Measurements from ENCODE around the gene C4BPA.

Gene C4BPA

DNA sequence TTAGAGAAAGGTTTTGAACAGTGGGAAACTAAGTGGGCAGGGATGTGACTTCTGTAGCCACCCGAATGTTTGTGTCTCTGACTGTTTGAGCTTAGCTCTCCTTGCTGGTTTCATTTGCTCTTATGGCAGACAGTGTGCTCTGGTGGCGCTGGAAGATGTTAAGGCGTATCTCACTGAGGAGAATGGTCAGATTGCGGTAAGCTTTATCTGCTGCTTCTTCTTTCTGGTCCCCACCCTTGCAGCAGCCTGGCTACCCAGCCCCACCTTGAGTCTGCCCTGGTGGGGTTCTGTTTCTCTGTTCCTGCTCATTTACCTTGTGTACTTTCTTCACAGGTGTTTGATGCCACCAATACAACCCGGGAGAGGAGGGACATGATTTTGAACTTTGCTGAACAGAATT lies 41.0 kb upstream of the C4BPA start:
- H4K20me1 ChIP-seq (ENCODE audit: insufficient read depth, low read length, poor library complexity, severe bottlenecking), result no peaks in the 10 kb centered on the region
- H3K27me3 ChIP-seq (ENCODE audit: insufficient read depth, low read length, poor library complexity, severe bottlenecking), result no peaks in the 10 kb centered on the region

DNA sequence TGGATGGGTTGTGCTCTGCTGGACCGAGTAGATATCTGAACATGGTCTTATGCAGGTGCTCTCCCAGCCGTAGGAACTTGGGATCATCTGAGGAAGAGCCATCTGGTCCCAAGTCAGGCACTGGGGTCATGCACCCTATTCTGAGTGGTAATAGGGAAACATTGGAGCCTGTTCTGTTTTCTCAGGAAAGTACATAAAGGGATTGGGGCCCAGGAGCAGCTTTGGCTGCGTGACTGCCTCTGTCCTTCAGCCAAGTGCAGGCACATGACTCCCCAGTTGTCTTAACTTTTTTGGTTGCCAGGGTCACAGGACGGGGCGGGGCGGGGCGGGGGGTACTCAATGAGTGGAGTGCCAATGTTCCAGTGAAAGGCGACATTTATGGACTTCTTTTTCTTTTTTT lies 39.5 kb upstream of the C4BPA start:
- H3K4me3 ChIP-seq (ENCODE audit: low read length, poor library complexity, severe bottlenecking), result no peak overlapping the region
- H3K27me3 ChIP-seq (ENCODE audit: insufficient read depth, low read length, poor library complexity, severe bottlenecking), result no peaks in the 10 kb centered on the region
- H3K4me2 ChIP-seq (ENCODE audit: low read depth, low read length, poor library complexity, severe bottlenecking), result no peak overlapping the region
- H4K20me1 ChIP-seq (ENCODE audit: insufficient read depth, low read length, poor library complexity, severe bottlenecking), result no peaks in the 10 kb centered on the region
- H3K4me1 ChIP-seq (ENCODE audit: insufficient read depth, low read length, poor library complexity, severe bottlenecking), result peaks cover 2% of the 10 kb centered on the region
- no peaks in the 10 kb centered on the region for H3K9me3 ChIP-seq (ENCODE audit: insufficient read depth, low read depth, low read length)
- no peaks in the 10 kb centered on the region for H3K36me3 ChIP-seq (ENCODE audit: insufficient read depth, low read length)
- no peaks in the 10 kb centered on the region for H3K79me2 ChIP-seq (ENCODE audit: insufficient read depth, low read length)
- H3K9ac ChIP-seq (ENCODE audit: low read depth, low read length, poor library complexity, severe bottlenecking), result no peak overlapping the region
- H3F3A ChIP-seq (ENCODE audit: low read depth), result no peaks in the 10 kb centered on the region
- no peaks in the 10 kb centered on the region for H3K9me2 ChIP-seq (replicated peaks; ENCODE audit: low read depth, low read length)
- H2AFZ ChIP-seq (ENCODE audit: low read length), result no peak overlapping the region
- no peak for TF ChIP-seq EZH2phosphoT487 (IDR thresholded peaks at IDR 0.05; ENCODE audit: borderline replicate concordance)
- TF ChIP-seq, protein P1, sequence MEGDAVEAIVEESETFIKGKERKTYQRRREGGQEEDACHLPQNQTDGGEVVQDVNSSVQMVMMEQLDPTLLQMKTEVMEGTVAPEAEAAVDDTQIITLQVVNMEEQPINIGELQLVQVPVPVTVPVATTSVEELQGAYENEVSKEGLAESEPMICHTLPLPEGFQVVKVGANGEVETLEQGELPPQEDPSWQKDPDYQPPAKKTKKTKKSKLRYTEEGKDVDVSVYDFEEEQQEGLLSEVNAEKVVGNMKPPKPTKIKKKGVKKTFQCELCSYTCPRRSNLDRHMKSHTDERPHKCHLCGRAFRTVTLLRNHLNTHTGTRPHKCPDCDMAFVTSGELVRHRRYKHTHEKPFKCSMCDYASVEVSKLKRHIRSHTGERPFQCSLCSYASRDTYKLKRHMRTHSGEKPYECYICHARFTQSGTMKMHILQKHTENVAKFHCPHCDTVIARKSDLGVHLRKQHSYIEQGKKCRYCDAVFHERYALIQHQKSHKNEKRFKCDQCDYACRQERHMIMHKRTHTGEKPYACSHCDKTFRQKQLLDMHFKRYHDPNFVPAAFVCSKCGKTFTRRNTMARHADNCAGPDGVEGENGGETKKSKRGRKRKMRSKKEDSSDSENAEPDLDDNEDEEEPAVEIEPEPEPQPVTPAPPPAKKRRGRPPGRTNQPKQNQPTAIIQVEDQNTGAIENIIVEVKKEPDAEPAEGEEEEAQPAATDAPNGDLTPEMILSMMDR (conservative IDR thresholded peaks at IDR 0.05; ENCODE audit: low read length), result no peak

More for the DNA sequence above, 41.0 kb upstream of the C4BPA start:
- no peak overlapping the region for H3K4me3 ChIP-seq (ENCODE audit: low read length, poor library complexity, severe bottlenecking)
- H3F3A ChIP-seq (ENCODE audit: low read depth), result no peaks in the 10 kb centered on the region
- H3K9ac ChIP-seq (ENCODE audit: low read depth, low read length, poor library complexity, severe bottlenecking), result no peak overlapping the region
- no peaks in the 10 kb centered on the region for H3K9me2 ChIP-seq (replicated peaks; ENCODE audit: low read depth, low read length)
- TF ChIP-seq EZH2phosphoT487 (IDR thresholded peaks at IDR 0.05; ENCODE audit: borderline replicate concordance), result no peak
- TF ChIP-seq, protein P1 (conservative IDR thresholded peaks at IDR 0.05; ENCODE audit: low read length), result no peak
- H3K36me3 ChIP-seq (ENCODE audit: insufficient read depth, low read length), result no peaks in the 10 kb centered on the region
- no peaks in the 10 kb centered on the region for H3K79me2 ChIP-seq (ENCODE audit: insufficient read depth, low read length)
- no peaks in the 10 kb centered on the region for H3K9me3 ChIP-seq (ENCODE audit: insufficient read depth, low read depth, low read length)
- H3K4me1 ChIP-seq (ENCODE audit: insufficient read depth, low read length, poor library complexity, severe bottlenecking), result no peaks in the 10 kb centered on the region
- H3K4me2 ChIP-seq (ENCODE audit: low read depth, low read length, poor library complexity, severe bottlenecking), result no peak overlapping the region
- no peak overlapping the region for H2AFZ ChIP-seq (ENCODE audit: low read length)

DNA sequence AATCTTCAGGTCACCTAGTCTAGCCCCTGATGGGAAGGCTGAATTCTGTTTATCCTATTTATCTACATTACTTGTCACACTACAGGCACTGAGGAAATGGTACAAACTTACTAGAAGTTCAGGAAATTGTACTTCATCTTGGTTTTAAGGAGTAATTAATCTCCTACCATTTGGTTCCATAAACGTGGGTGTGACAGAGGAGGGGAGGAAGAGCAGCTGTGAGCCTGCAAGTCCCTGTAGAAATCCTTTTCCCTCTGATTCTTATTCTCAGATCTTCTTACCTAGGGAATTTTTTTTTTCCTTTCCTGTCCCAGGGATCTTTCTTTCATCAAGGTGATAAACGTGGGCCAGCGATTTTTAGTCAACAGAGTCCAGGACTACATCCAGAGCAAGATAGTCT lies 36.8 kb upstream of the C4BPA start:
- Histone ChIP-seq H3K36me3 (ENCODE audit: insufficient read depth, low read length) (no peaks in the 10 kb centered on the region), H3K4me3 (ENCODE audit: low read length, poor library complexity, severe bottlenecking) (no peak overlapping the region), H3K9me3 (ENCODE audit: insufficient read depth, low read depth, low read length) (no peaks in the 10 kb centered on the region), H3K79me2 (ENCODE audit: insufficient read depth, low read length) (no peaks in the 10 kb centered on the region), H2AFZ (ENCODE audit: low read length) (no peak overlapping the region), H3K9ac (ENCODE audit: low read depth, low read length, poor library complexity, severe bottlenecking) (no peak overlapping the region), H3K4me2 (ENCODE audit: low read depth, low read length, poor library complexity, severe bottlenecking) (no peak overlapping the region), H3K9me2 (replicated peaks; ENCODE audit: low read depth, low read length) (no peaks in the 10 kb centered on the region), H3F3A (ENCODE audit: low read depth) (no peaks in the 10 kb centered on the region), H4K20me1 (ENCODE audit: insufficient read depth, low read length, poor library complexity, severe bottlenecking) (no peaks in the 10 kb centered on the region), H3K27me3 (ENCODE audit: insufficient read depth, low read length, poor library complexity, severe bottlenecking) (no peaks in the 10 kb centered on the region), H3K4me1 (ENCODE audit: insufficient read depth, low read length, poor library complexity, severe bottlenecking) (peaks cover 22% of the 10 kb centered on the region)
- TF ChIP-seq EZH2phosphoT487 (IDR thresholded peaks at IDR 0.05; ENCODE audit: borderline replicate concordance), result no peak
- TF ChIP-seq, protein P1 (conservative IDR thresholded peaks at IDR 0.05; ENCODE audit: low read length), result no peak
